GM18499 (cell line): ENCODE measurements around the gene CHD2.

Experiments
- ATAC-seq: cut with Tn5 transposase; IDR thresholded peaks from one replicate; pipeline ENCODE4 v1.9.1; 2021; ENCODE audit warnings: moderate number of reproducible peaks; ENCODE audit not compliant: insufficient read depth, unreplicated experiment

Gene CHD2

DNA sequence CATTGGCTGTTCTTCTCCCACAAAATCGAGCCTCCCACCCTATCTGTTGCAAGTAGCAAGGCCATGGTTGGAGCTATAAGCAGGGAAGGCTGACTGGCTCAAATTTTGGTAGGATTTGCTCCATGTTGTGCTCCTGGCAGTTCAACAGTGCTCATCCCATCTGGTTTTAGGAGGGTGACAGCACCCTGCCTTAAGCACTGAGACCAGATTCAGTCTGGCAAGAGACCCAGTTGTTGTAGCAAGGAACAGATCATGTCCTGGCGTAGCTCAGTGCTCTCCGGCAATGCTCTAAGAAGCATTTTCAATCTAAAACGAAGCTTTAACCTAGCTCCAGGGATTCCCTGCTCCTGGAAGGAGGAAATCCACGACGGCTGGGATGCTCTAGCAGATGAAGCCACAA lies 97.7 kb downstream of the CHD2 start:
- no peak for ATAC-seq

GRCh38 chr15:93001156-93001555 lies 101.0 kb downstream of the CHD2 start:
- ATAC-seq, result no peak

DNA sequence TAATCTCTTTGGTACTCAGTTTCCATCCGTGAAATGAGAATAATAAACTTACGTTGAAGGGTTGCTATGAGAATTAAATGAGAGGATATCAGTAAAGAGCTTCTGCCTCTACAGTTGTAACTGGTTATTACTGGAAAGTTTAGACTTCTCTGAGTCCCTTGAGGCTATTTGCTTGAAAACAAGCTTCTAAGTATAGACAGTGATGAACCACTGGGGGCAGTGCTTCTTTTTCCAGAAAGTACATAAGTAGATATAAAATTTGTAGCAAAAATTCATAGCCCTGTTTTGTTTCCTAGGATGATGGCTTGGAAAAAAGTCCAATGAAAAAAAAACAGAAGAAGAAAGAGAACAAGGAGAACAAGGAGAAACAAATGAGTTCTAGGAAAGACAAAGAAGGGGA lies 101.8 kb downstream of the CHD2 start:
- ATAC-seq, result no peak

- ATAC-seq, result no peak
Observed at GRCh38 chr15:93005133-93005532, 105.0 kb downstream of the CHD2 start.

DNA sequence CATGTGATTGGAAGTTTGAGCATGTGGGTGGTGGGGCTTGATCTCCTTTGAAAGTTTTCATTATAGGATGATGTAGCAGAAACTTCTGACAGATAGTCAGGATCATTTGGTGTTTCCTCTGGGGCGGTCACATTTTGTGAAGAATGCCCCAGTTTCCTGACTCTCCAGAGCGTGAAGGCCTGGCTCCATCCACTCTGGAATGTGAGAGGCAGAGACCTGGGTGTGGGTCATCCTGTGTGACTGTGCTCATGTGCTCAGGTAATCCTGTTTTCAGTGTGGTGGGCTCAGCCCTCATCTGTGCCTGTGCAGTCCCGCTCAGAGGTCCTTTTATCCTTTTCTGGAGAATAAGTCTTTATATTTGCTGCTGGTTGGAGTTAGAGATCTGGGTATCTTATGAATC lies 107.9 kb downstream of the CHD2 start:
- no peak for ATAC-seq

DNA sequence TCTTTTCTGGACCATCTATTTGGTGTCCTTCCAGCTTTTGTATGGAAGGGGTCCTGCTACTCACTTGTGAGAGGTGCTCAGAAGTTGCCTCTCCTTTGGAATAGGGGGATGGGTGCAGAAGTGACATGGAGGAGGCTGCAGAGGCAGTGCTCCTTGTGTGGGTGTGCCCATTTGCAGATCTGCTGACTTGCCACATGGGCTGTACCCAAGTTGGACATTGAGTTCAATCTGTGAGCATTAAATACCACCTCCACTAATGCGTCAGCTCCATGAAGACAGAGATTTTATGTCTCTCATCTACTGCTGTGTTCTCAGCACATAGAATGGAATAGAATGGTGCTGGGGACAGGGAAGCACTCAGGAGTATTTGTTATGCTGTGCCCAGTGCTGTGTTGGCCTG lies 112.7 kb downstream of the CHD2 start:
- no peak for ATAC-seq

DNA sequence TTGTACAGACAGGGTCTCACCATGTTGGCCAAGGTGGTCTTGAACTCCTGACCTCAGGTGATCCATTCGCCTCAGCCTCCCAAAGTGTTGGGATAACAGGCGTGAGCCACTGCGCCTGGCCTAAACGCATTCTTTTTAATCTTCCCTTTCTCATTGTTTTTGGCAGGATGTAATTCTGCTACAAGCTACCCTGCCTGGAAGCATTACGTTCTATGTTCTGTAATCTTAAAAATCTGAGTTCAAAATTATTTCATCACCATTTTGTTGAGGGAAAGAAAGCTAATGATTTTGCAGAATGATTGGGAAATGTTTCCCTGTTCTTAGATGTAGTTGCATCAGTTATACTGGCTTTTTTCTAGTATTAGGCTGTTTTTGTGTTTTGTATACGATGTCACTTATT lies 117.4 kb downstream of the CHD2 start:
- ATAC-seq, result no peak

GRCh38 chr15:93018574-93018973 lies 118.5 kb downstream of the CHD2 start:
- no peak for ATAC-seq

DNA sequence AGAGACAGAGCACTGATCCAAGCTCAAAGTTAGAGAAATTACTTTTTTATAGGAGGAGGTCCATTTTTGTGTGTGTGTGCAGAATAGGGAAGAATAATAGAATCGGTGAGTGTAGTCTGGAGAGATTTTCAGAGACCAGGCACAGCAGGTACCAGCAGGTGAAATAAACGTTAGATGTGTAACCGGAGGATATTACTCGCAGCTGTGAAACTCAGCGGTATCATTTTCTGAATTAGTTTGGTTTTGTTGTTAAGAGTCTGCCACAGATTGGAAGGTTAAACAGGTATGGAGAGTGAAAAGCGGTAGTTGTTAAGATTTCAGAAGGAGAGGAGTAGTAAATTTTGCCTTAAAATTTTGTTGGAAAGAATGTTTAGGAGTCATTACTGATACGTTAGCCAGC lies 119.0 kb downstream of the CHD2 start:
- no peak for ATAC-seq

GRCh38 chr15:93019971-93020370 lies 119.8 kb downstream of the CHD2 start:
- ATAC-seq, result no peak

DNA sequence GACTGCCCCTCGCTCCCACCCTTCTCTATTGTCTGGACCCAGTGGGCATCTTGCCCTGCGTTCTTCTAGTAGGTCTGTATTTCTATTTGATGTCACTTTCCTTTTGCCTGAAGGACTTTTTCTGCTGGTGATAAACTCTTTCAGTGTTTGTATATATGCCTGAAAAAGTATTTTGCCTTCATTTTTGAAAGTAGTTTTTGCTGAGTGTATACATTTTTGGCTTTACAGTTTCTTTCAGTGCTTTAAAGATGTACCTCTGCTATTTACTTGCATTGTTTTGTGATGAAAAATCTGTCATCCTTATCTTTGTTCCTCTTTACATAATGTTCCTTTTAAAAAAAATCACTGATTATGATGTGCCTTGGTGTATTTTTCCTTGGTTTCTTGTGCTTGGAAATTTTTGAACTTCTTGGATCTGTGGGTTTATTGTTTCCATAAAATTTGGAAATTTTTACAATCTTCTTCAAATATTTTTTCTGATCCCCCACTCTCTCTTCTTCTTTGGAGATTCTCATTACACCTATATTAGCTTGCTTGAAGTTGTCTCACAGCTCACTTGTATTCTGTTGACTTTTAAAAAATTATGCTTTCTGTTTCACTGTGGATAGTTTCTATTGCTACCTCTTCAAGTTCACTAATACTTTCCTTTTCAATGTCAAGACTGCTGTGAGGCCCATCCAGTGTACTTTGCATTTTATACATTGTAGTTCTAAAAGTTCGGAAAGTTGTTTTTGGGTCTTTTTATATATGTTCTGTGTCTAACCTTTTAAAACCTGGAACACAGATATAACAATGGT lies 121.0 kb downstream of the CHD2 start:
- no peak for ATAC-seq

DNA sequence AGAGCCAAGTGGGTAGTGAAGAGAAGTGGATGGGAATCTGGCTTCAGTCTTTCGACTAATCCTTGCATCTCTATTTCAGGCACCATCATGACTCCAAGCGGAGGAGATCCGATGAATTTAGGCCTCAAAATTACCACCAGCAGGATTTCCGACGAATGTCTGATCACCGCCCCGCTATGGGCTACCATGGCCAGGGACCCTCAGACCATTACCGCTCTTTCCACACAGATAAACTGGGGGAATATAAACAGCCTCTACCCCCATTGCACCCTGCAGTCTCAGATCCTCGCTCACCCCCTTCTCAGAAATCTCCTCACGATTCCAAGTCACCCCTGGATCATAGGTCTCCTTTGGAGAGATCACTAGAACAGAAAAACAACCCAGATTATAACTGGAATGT lies 124.2 kb downstream of the CHD2 start:
- ATAC-seq, result no peak

DNA sequence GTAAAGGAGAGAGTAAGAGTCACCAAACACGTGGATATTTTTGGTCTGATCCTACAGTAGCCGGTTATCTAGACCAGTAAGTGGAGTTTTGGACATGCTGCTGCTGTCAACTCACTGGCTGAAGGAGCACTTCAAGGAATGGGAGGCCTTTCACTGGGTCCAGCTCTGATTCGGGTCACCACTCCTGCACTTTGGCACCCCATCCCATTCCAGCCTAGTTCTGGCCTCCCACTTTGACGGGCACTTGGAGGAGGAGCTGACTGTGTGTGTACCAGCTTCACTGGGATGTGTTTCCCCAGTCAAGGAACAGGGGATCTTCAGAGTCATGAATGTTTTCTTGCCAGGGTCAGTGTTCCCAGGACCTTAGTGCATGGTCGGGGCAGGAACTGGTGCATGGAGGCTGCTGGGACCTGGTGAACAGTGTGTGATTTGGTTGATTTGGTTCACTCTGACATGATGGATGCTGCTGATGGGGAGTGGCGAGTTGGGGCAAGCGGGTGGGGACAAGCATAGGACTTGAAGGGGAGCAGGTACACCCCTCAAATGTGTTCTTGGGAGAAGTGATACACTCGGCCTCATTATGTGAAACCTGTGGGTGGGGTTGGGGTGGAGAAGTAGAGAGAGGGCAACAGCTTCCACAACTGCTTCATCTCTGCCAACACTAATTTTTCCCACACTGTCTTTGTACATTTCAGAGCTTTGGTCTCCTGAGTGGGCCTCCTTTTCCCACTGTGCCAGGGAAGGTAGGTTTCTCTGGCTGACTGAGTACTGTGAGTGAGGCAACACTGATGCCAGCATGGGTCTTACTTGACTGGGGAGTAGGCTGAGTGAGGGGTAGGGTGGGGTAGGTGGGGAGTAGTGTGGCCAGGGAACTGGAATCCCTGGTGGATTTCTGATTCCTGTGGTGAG lies 124.8 kb downstream of the CHD2 start:
- no peak for ATAC-seq

- ATAC-seq, result no peak
Observed at GRCh38 chr15:93025625-93025982, 125.5 kb downstream of the CHD2 start.

GRCh38 chr15:93026380-93026817 lies 126.3 kb downstream of the CHD2 start:
- ATAC-seq, result no peak

DNA sequence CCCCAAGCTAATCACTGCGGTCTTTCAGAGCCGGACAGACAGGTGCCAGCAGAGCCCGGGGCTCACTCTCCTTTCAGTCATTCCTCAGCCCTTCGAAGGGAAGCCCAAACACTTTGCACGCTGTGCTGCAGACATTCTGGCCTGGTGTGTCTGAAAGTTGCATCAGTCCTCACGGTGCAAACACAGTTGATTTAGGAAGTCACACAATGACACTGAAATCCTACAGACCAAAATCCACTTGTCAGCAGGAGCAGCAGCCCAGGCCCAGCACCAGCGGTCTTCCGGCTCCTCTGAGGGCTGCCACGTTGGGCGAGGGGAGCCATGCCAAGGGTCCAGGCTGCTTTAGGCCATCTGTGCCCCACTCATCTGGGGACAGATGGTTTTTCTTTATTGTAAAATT lies 127.3 kb downstream of the CHD2 start:
- no peak for ATAC-seq

DNA sequence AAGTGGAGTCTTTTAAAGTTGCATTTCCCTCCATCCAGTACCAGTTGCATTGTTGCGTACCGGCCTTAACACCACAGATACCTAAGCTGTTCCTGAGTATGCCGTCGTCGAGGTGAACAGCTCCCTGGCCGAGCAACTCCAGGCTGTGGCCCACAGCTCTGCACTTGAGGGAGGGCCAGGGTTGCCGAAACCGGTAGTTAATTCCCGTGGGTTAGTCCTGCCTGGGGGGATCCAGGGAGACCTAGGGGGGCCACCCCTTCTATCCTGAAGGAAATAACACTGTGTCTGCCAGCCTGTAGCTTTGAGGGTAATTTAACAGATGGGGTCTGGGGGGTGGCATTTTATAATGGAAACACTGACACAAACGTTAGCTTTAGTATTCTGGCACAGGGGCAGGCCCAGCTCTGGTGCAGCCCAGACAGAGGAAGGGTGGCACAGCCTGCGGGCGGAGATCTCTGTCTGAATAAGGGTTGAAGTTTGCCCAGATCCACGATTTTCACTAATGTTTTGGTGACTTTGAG lies 128.0 kb downstream of the CHD2 start:
- no peak for ATAC-seq

DNA sequence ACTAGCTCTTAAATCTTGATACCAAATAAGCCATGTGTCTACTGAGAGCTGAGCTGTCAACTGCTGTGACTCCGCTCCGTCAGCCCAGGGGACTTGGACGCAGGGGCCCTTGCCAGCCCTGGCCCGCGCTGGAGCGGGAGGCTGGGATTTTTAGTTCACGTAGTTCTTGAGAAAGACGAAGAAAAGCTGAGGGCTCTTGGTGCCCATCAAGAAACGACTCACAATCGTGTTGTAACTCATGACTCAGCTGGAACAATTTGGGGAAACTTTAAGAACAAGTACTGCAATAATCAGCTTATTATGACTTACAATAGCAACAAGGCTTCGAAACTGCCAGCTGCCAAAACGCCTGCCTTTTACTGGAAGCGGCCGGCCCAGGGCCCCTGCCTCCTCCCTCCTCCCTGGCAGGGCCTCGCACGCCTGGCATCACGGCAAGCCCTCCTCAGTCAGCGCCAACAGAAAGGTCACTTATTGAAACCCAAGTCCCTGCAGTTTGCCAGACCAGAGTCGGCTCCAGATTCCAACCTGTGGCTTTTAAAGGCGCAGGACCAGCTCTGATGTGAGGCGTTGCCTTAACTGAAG lies 128.6 kb downstream of the CHD2 start:
- ATAC-seq, result no peak

GRCh38 chr15:93029214-93029835 lies 129.2 kb downstream of the CHD2 start:
- ATAC-seq, result no peak

- no peak for ATAC-seq
Observed at GRCh38 chr15:93029836-93030429, 129.8 kb downstream of the CHD2 start.
